DMS114 treated with DMSO at 0.1 percent for 48 hours (cell line): ENCODE results near the gene CHML.

Experiments
- DNase-seq: peaks from one replicate; lab custom pipeline; 2025; ENCODE audit not compliant: unreplicated experiment; lab: John Stamatoyannopoulos, UW

CHML gene

DNA sequence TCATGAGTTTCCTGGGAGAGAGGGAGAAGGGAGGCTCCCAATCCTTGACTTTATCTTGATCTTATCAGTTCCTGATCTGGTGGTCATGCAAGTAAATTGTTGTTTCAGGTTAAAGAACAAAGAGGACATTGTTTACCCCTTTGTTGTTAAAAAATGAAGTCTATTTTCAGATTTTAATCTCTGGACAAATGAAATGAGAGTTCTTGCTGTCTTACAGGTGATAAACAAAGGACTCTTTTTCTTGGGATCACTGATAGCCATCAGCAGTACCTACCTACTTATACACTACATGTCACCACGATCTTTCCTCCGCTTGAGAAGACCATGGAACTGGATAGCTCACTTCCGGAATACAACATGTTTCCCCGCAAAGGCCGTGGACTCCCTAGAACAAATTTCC is 48.4 kb downstream of the CHML start:
- DNase-seq = no peak

DNA sequence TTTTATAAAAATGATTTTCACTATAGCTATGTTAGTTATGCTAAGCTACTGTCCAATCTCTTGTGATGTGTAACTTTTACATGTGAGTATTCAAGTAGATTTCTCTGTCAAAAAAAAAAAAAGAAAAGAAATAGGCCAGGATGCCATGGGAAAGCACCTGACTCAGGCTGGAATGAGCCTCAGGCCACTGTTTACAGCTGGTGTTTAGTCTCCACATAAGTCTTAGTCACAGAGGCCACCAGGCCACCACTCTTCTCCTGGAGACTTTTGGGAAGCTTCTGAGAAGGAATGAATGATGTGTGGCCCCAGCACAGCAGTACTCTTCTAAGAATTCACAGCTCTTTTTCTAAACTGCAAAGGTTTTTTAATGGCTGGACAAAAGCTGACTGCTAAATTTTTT is 48.9 kb downstream of the CHML start:
- no peak for DNase-seq

DNA sequence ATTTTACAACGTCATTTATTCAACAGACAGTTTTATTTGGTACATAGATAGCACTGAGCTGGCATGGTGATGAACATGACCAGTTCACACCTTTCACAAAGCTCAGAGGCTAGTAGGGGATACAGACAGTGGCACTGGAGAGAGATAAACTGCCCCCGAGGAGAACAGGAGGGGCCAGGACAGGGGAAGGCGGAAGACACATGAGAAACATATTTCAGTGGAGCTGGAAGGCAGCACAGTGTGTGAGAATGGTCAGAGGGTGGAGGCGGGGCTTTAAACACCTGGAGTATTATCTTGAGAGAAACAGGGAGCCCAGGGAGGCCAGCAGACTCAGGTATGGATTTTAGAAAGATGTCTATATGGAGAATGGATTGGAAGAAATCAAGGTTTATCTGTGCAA is 49.5 kb downstream of the CHML start:
- DNase-seq = no peak
